H1 (cell line): ENCODE results near the gene CMIP. TPM values are rescaled to one million over a fixed set of nuclear protein-coding genes. Genes with fewer than 3 reads are reported as not detected.

Source experiments
- polyA plus RNA-seq, 7 experiments: library from polyadenylated mRNA; depleted of rRNA in 3 of 7; stranded (reverse) in 5 of 7; unstranded in 2 of 7; fragments of >200 nt in 5 of 7; fragments of 200-250 nt in 2 of 7; gene quantifications; 1 replicate in 5 of 7; 2 replicates in 1 of 7; 4 replicates in 1 of 7; pipeline versions ENCODE4 v1.2.1 to v1.2.3, GENCODE V29; 2011 to 2013; ENCODE audit warnings: missing spikeins in 2 of 7, mixed read lengths in 2 of 7
- total RNA-seq: library from RNA; stranded (reverse); fragmentation: NEBNext Ultra II Directional; extraction: Animal tissue kit (Norgen Biotek cat#: 25700); gene quantifications from 2 replicates; pipeline ENCODE4 v1.2.1, GENCODE V29; 2021
- TF ChIP-seq, protein P1 (sequence below): fragments of 300-600 bp; sonication (generic); IDR thresholded peaks from 2 replicates; pipeline ENCODE4 v1.7.1; 2012; ENCODE audit warnings: low read length, moderate library complexity, mild to moderate bottlenecking, inconsistent platforms; ENCODE audit not compliant: insufficient replicate concordance

Gene CMIP
- total and polyA plus RNA-seq, 2 of the 8 experiments (the other 6 are each of a cell fraction or from before 2014, with no cell fraction given): 7.9 to 53.2 TPM

GRCh38 chr16:81575307-81575706 is 130.7 kb downstream of the CMIP start (continued):
- TF ChIP-seq, protein P1, sequence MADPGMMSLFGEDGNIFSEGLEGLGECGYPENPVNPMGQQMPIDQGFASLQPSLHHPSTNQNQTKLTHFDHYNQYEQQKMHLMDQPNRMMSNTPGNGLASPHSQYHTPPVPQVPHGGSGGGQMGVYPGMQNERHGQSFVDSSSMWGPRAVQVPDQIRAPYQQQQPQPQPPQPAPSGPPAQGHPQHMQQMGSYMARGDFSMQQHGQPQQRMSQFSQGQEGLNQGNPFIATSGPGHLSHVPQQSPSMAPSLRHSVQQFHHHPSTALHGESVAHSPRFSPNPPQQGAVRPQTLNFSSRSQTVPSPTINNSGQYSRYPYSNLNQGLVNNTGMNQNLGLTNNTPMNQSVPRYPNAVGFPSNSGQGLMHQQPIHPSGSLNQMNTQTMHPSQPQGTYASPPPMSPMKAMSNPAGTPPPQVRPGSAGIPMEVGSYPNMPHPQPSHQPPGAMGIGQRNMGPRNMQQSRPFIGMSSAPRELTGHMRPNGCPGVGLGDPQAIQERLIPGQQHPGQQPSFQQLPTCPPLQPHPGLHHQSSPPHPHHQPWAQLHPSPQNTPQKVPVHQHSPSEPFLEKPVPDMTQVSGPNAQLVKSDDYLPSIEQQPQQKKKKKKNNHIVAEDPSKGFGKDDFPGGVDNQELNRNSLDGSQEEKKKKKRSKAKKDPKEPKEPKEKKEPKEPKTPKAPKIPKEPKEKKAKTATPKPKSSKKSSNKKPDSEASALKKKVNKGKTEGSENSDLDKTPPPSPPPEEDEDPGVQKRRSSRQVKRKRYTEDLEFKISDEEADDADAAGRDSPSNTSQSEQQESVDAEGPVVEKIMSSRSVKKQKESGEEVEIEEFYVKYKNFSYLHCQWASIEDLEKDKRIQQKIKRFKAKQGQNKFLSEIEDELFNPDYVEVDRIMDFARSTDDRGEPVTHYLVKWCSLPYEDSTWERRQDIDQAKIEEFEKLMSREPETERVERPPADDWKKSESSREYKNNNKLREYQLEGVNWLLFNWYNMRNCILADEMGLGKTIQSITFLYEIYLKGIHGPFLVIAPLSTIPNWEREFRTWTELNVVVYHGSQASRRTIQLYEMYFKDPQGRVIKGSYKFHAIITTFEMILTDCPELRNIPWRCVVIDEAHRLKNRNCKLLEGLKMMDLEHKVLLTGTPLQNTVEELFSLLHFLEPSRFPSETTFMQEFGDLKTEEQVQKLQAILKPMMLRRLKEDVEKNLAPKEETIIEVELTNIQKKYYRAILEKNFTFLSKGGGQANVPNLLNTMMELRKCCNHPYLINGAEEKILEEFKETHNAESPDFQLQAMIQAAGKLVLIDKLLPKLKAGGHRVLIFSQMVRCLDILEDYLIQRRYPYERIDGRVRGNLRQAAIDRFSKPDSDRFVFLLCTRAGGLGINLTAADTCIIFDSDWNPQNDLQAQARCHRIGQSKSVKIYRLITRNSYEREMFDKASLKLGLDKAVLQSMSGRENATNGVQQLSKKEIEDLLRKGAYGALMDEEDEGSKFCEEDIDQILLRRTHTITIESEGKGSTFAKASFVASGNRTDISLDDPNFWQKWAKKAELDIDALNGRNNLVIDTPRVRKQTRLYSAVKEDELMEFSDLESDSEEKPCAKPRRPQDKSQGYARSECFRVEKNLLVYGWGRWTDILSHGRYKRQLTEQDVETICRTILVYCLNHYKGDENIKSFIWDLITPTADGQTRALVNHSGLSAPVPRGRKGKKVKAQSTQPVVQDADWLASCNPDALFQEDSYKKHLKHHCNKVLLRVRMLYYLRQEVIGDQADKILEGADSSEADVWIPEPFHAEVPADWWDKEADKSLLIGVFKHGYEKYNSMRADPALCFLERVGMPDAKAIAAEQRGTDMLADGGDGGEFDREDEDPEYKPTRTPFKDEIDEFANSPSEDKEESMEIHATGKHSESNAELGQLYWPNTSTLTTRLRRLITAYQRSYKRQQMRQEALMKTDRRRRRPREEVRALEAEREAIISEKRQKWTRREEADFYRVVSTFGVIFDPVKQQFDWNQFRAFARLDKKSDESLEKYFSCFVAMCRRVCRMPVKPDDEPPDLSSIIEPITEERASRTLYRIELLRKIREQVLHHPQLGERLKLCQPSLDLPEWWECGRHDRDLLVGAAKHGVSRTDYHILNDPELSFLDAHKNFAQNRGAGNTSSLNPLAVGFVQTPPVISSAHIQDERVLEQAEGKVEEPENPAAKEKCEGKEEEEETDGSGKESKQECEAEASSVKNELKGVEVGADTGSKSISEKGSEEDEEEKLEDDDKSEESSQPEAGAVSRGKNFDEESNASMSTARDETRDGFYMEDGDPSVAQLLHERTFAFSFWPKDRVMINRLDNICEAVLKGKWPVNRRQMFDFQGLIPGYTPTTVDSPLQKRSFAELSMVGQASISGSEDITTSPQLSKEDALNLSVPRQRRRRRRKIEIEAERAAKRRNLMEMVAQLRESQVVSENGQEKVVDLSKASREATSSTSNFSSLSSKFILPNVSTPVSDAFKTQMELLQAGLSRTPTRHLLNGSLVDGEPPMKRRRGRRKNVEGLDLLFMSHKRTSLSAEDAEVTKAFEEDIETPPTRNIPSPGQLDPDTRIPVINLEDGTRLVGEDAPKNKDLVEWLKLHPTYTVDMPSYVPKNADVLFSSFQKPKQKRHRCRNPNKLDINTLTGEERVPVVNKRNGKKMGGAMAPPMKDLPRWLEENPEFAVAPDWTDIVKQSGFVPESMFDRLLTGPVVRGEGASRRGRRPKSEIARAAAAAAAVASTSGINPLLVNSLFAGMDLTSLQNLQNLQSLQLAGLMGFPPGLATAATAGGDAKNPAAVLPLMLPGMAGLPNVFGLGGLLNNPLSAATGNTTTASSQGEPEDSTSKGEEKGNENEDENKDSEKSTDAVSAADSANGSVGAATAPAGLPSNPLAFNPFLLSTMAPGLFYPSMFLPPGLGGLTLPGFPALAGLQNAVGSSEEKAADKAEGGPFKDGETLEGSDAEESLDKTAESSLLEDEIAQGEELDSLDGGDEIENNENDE: no peak
